ENCODE measurements around the gene KCNQ1OT1.

The KCNQ1OT1 gene

GRCh38 chr11:2668876-2669275, 30.9 kb downstream of the KCNQ1OT1 start:
- peaks cover 40% of the 10 kb centered on the region; the same call in 1 of the 2 replicates for H3K79me2 ChIP-seq (ENCODE audit: insufficient read depth, low read length)
- no peak overlapping the region for H3K4me3 ChIP-seq (ENCODE audit: low read length, poor library complexity, severe bottlenecking)
- no peak overlapping the region for H2AFZ ChIP-seq (ENCODE audit: low read length)
- H3K4me2 ChIP-seq (ENCODE audit: low read depth, low read length, poor library complexity, severe bottlenecking) = no peak overlapping the region
- no peaks in the 10 kb centered on the region for H3F3A ChIP-seq (ENCODE audit: low read depth)
- no peak overlapping the region for H3K9ac ChIP-seq (ENCODE audit: low read depth, low read length, poor library complexity, severe bottlenecking)
- no peaks in the 10 kb centered on the region for H3K9me3 ChIP-seq (ENCODE audit: insufficient read depth, low read depth, low read length)
- no peaks in the 10 kb centered on the region for H3K9me2 ChIP-seq (replicated peaks; ENCODE audit: low read depth, low read length)
- H3K27me3 ChIP-seq (ENCODE audit: insufficient read depth, low read length, poor library complexity, severe bottlenecking) = no peaks in the 10 kb centered on the region
- TF ChIP-seq EZH2phosphoT487 (IDR thresholded peaks at IDR 0.05; ENCODE audit: borderline replicate concordance) (no peak), CTCF (conservative IDR thresholded peaks at IDR 0.05; ENCODE audit: low read length) (no peak)
- peaks cover 37% of the 10 kb centered on the region for H3K4me1 ChIP-seq (ENCODE audit: insufficient read depth, low read length, poor library complexity, severe bottlenecking)
- peaks cover 4% of the 10 kb centered on the region; the same call in 1 of the 2 replicates for H3K36me3 ChIP-seq (ENCODE audit: insufficient read depth, low read length)
- peaks cover 5% of the 10 kb centered on the region for H4K20me1 ChIP-seq (ENCODE audit: insufficient read depth, low read length, poor library complexity, severe bottlenecking)

- H3K9ac ChIP-seq (ENCODE audit: low read depth, low read length, poor library complexity, severe bottlenecking) = no peak overlapping the region
- no peaks in the 10 kb centered on the region for H4K20me1 ChIP-seq (ENCODE audit: insufficient read depth, low read length, poor library complexity, severe bottlenecking)
- no peaks in the 10 kb centered on the region for H3K9me2 ChIP-seq (replicated peaks; ENCODE audit: low read depth, low read length)
- no peaks in the 10 kb centered on the region for H3F3A ChIP-seq (ENCODE audit: low read depth)
- H3K4me3 ChIP-seq (ENCODE audit: low read length, poor library complexity, severe bottlenecking) = no peak overlapping the region
- peaks cover 37% of the 10 kb centered on the region for H3K4me1 ChIP-seq (ENCODE audit: insufficient read depth, low read length, poor library complexity, severe bottlenecking)
- no peak overlapping the region for H2AFZ ChIP-seq (ENCODE audit: low read length)
- peaks cover 8% of the 10 kb centered on the region; the same call in 1 of the 2 replicates for H3K36me3 ChIP-seq (ENCODE audit: insufficient read depth, low read length)
- peaks cover 31% of the 10 kb centered on the region; the same call in 1 of the 2 replicates for H3K79me2 ChIP-seq (ENCODE audit: insufficient read depth, low read length)
- no peaks in the 10 kb centered on the region for H3K9me3 ChIP-seq (ENCODE audit: insufficient read depth, low read depth, low read length)
- no peaks in the 10 kb centered on the region for H3K27me3 ChIP-seq (ENCODE audit: insufficient read depth, low read length, poor library complexity, severe bottlenecking)
- H3K4me2 ChIP-seq (ENCODE audit: low read depth, low read length, poor library complexity, severe bottlenecking) = peak overlapping the region; percentile 42
- TF ChIP-seq CTCF (conservative IDR thresholded peaks at IDR 0.05; ENCODE audit: low read length) (no peak), EZH2phosphoT487 (IDR thresholded peaks at IDR 0.05; ENCODE audit: borderline replicate concordance) (no peak)
Measured at GRCh38 chr11:2667940-2668339, 31.9 kb downstream of the KCNQ1OT1 start.

GRCh38 chr11:2666828-2667570, 32.8 kb downstream of the KCNQ1OT1 start:
- Histone ChIP-seq H3K36me3 (ENCODE audit: insufficient read depth, low read length) (peaks cover 8% of the 10 kb centered on the region; the same call in 1 of the 2 replicates), H3K4me3 (ENCODE audit: low read length, poor library complexity, severe bottlenecking) (no peak overlapping the region), H3F3A (ENCODE audit: low read depth) (no peaks in the 10 kb centered on the region), H2AFZ (ENCODE audit: low read length) (no peak overlapping the region), H3K79me2 (ENCODE audit: insufficient read depth, low read length) (peaks cover 22% of the 10 kb centered on the region; the same call in 1 of the 2 replicates), H4K20me1 (ENCODE audit: insufficient read depth, low read length, poor library complexity, severe bottlenecking) (no peaks in the 10 kb centered on the region), H3K9me2 (replicated peaks; ENCODE audit: low read depth, low read length) (no peaks in the 10 kb centered on the region), H3K27me3 (ENCODE audit: insufficient read depth, low read length, poor library complexity, severe bottlenecking) (no peaks in the 10 kb centered on the region), H3K9me3 (ENCODE audit: insufficient read depth, low read depth, low read length) (no peaks in the 10 kb centered on the region), H3K9ac (ENCODE audit: low read depth, low read length, poor library complexity, severe bottlenecking) (no peak overlapping the region), H3K4me1 (ENCODE audit: insufficient read depth, low read length, poor library complexity, severe bottlenecking) (peaks cover 36% of the 10 kb centered on the region), H3K4me2 (ENCODE audit: low read depth, low read length, poor library complexity, severe bottlenecking) (no peak overlapping the region)
- no peak for TF ChIP-seq CTCF (conservative IDR thresholded peaks at IDR 0.05; ENCODE audit: low read length)
- TF ChIP-seq EZH2phosphoT487 (IDR thresholded peaks at IDR 0.05; ENCODE audit: borderline replicate concordance) = no peak

Measured in Loucy (cell line).